ENCODE results near the gene SEPHS2.
"Not testable (repeated sequence)": the region's sequence is repeated elsewhere in the genome, so short reads cannot be mapped to it uniquely, and the experiment has no call there.

The SEPHS2 gene

GRCh38 chr16:30461426-30461825 lies 15.8 kb upstream of the SEPHS2 start:
- not testable (repeated sequence) for DNase-seq

- DNase-seq, result no peak
These were observed 13.8 kb upstream of the SEPHS2 start for GRCh38 chr16:30459456-30459855.

- no peak for DNase-seq
These were observed 13.1 kb upstream of the SEPHS2 start for GRCh38 chr16:30458561-30459394.

GRCh38 chr16:30457743-30458560 lies 12.3 kb upstream of the SEPHS2 start:
- no peak for DNase-seq

- no peak for DNase-seq
These were observed 11.6 kb upstream of the SEPHS2 start for GRCh38 chr16:30457256-30457655.

- no peak for DNase-seq
These were observed 10.6 kb upstream of the SEPHS2 start for GRCh38 chr16:30456302-30456701.

GRCh38 chr16:30452709-30453580 lies 7.3 kb upstream of the SEPHS2 start:
- DNase-seq, result not testable (repeated sequence)

GRCh38 chr16:30449116-30449435 lies 3.4 kb upstream of the SEPHS2 start:
- no peak for DNase-seq

GRCh38 chr16:30447512-30448226 lies 2.0 kb upstream of the SEPHS2 start:
- DNase-seq, result no peak

GRCh38 chr16:30446203-30446595 lies 525 bp upstream of the SEPHS2 start:
- no peak for DNase-seq

GRCh38 chr16:30445149-30445407 lies 596 bp downstream of the SEPHS2 start:
- DNase-seq, result no peak

- no peak for DNase-seq
These were observed 1.2 kb downstream of the SEPHS2 start for GRCh38 chr16:30444231-30445148.

- DNase-seq, result no peak
These were observed 2.0 kb downstream of the SEPHS2 start for GRCh38 chr16:30443631-30444030.

GRCh38 chr16:30439720-30440348 lies 5.8 kb downstream of the SEPHS2 start:
- no peak for DNase-seq

- no peak for DNase-seq
These were observed 6.8 kb downstream of the SEPHS2 start for GRCh38 chr16:30438835-30439234.

GRCh38 chr16:30437511-30438046 lies 8.1 kb downstream of the SEPHS2 start:
- no peak for DNase-seq

- no peak for DNase-seq
These were observed 10.8 kb downstream of the SEPHS2 start for GRCh38 chr16:30434852-30435251.

- no peak for DNase-seq
These were observed 15.2 kb downstream of the SEPHS2 start for GRCh38 chr16:30430428-30430970.

GRCh38 chr16:30429678-30430427 lies 15.8 kb downstream of the SEPHS2 start, which contains the start of gene DCTPP1:
Gene DCTPP1, minus strand, starts transcription at chr16:30430030. Its CDS starts 50 bp downstream, at chr16:30429980.
- no peak for DNase-seq

GRCh38 chr16:30429418-30429677 lies 16.3 kb downstream of the SEPHS2 start:
- DNase-seq, result no peak

Measured in cortex of kidney (tissue), 1 donor.